Stimulated activated CD8-positive, alpha-beta memory T cell treated with anti-CD3 and anti-CD28 coated beads, Interleukin-7, amount 100 ng/mL, for 1 hour (primary cell): ENCODE data around the gene BID.
"Not testable (repeated sequence)": the region's sequence is repeated elsewhere in the genome, so short reads cannot be mapped to it uniquely, and the experiment has no call there.

Source experiments
- DNase-seq, 2 donors: peaks; one replicate each; pipeline ENCODE4 v3.0.0-alpha.2; 2020; ENCODE audit warnings: low read depth in 2 of 2

BID gene

GRCh38 chr22:17703811-17704210, 70.5 kb downstream of the BID start:
- DNase-seq = no peak

GRCh38 chr22:17700778-17701177, 73.5 kb downstream of the BID start:
- no peak for DNase-seq

GRCh38 chr22:17699696-17700340, 74.5 kb downstream of the BID start:
- no peak for DNase-seq

GRCh38 chr22:17698948-17699347, 75.3 kb downstream of the BID start:
- DNase-seq = no peak

- not testable (repeated sequence) for DNase-seq
These were observed 76.0 kb downstream of the BID start for GRCh38 chr22:17698276-17698675.

GRCh38 chr22:17697196-17697595, 77.1 kb downstream of the BID start:
- not testable (repeated sequence) for DNase-seq

- no peak for DNase-seq
These were observed 78.3 kb downstream of the BID start for GRCh38 chr22:17695986-17696385.

GRCh38 chr22:17694752-17695151, 79.5 kb downstream of the BID start:
- DNase-seq = no peak

- DNase-seq = no peak
These were observed 80.1 kb downstream of the BID start for GRCh38 chr22:17694193-17694592.

- no peak for DNase-seq
These were observed 81.4 kb downstream of the BID start for GRCh38 chr22:17692841-17693240.

GRCh38 chr22:17684245-17684644, 90.0 kb downstream of the BID start:
- no peak for DNase-seq
